ENCODE data around the gene MIGA1.
"Not testable (repeated sequence)": the region's sequence is repeated elsewhere in the genome, so short reads cannot be mapped to it uniquely, and the experiment has no call there.

Gene MIGA1

DNA sequence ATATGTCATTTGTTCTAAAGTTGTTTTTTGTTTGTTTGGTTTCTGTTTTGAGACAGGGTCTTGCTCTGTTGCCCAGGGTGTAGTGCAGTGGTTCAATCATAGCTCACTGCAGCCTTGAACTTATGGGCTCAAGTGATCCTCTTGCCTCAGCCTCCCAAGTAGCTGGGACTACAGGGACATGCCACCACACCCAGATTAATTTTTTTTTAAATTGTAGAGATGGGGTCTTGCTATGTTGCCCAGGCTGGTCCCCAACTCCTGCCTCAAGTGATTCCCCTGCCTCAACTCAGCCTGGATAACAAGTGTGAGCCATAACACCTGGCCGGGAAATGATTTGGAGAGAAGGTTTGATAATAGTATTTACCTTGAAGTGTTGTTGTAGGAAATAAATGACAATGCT, 127.2 kb downstream of the MIGA1 start:
- H3K4me3 ChIP-seq (ENCODE audit: low read depth, low read length) = no peak overlapping the region
- no peak for TF ChIP-seq CTCF (IDR thresholded peaks at IDR 0.05; ENCODE audit: control insufficient read depth, extremely low read depth, insufficient read depth)

GRCh38 chr1:77910116-77910515, 130.7 kb downstream of the MIGA1 start:
- TF ChIP-seq CTCF (IDR thresholded peaks at IDR 0.05; ENCODE audit: control insufficient read depth, extremely low read depth, insufficient read depth) = no peak
- no peak for DNase-seq (ENCODE audit: low read depth)
- H3K4me3 ChIP-seq (ENCODE audit: low read depth, low read length) = no peak overlapping the region

More for the DNA sequence above, 127.2 kb downstream of the MIGA1 start:
- DNase-seq (ENCODE audit: low read depth) = no peak

GRCh38 chr1:77918918-77919317, 139.5 kb downstream of the MIGA1 start:
- H3K4me3 ChIP-seq (ENCODE audit: low read depth, low read length); DNase-seq (ENCODE audit: low read depth): not testable (repeated sequence)

- H3K4me3 ChIP-seq (ENCODE audit: low read depth, low read length) = no peak overlapping the region
- no peak for TF ChIP-seq CTCF (IDR thresholded peaks at IDR 0.05; ENCODE audit: control insufficient read depth, extremely low read depth, insufficient read depth)
- no peak for DNase-seq (ENCODE audit: low read depth)
Observed at GRCh38 chr1:77925518-77925917, 146.1 kb downstream of the MIGA1 start.

- TF ChIP-seq CTCF (IDR thresholded peaks at IDR 0.05; ENCODE audit: control insufficient read depth, extremely low read depth, insufficient read depth) = no peak
- no peak for DNase-seq (ENCODE audit: low read depth)
- H3K4me3 ChIP-seq (ENCODE audit: low read depth, low read length) = no peak overlapping the region
Observed at GRCh38 chr1:77925956-77926355, 146.5 kb downstream of the MIGA1 start.

DNA sequence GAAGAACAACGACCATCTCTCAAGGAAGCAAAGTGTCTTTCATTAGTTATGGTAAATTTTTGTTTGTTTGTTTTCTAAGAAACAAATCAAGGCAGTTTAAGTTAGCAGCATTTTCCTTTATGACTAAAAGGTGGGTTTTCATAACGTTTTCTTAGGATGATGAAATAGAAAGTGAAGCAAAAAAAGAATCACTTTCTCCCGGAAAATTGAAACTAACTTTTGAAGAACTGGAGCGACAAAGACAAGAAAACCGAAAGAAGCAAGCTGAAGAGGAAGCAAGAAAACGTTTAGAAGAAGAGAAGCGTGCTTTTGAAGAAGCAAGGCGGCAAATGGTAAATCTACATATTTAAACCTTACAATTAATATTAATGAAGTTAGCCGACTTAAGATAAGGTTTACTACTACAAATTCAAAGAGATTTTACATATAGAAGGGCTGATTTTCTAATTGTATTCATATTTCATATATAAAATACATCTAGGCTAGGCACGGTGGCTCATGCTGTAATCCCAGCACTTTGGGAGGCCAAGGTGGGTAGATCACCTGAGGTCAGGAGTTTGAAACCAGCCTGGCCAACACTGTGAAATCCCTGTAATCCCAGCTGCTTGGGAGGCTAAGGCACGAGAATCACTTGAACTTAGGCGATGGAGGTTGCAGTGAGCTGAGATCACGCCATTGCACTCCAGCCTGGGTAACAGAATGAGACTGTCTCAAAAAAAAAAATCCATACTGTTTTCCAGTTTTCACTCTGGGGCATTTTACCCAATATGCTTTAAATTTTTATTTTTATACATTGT, 147.3 kb downstream of the MIGA1 start:
- no peak overlapping the region for H3K4me3 ChIP-seq (ENCODE audit: low read depth, low read length)
- TF ChIP-seq CTCF (IDR thresholded peaks at IDR 0.05; ENCODE audit: control insufficient read depth, extremely low read depth, insufficient read depth) = no peak
- DNase-seq (ENCODE audit: low read depth) = no peak

DNA sequence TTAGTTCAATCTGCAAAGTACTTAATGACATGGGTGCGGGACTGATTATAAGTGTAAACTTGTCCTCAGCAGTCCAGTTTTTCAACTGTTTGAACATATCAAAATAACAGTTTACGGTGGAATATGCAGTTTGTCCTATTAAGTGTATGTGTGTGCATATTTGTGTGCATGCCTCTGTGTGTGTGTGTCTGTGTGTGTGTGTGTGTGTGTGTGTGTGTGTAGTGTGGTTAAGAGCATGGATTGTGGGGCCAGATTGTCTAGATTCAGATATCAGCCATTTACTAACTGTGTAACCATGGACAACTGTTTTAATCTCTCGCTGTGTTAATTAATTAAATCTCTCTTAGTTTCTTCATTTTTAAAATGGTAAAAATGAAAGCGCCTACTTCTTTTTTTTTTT, 148.0 kb downstream of the MIGA1 start:
- TF ChIP-seq CTCF (IDR thresholded peaks at IDR 0.05; ENCODE audit: control insufficient read depth, extremely low read depth, insufficient read depth) = no peak
- H3K4me3 ChIP-seq (ENCODE audit: low read depth, low read length) = no peak overlapping the region
- no peak for DNase-seq (ENCODE audit: low read depth)

Measured in LNCaP clone FGC (cell line).